NOMO-1 treated with dmso at 0.1 percent for 144 hours (cell line): ENCODE results near the gene PSKH1.
"Not testable (repeated sequence)": the region's sequence is repeated elsewhere in the genome, so short reads cannot be mapped to it uniquely, and the experiment has no call there.

ENCODE experiments used
- DNase-seq: peaks from one replicate; lab custom pipeline; 2025; ENCODE audit not compliant: unreplicated experiment; lab: John Stamatoyannopoulos, UW

PSKH1 gene

GRCh38 chr16:67885976-67886375 is 7.1 kb upstream of the PSKH1 start:
- no peak for DNase-seq

- no peak for DNase-seq
These were observed 6.7 kb upstream of the PSKH1 start for GRCh38 chr16:67886387-67886786.

GRCh38 chr16:67888331-67888730 is 4.7 kb upstream of the PSKH1 start:
- DNase-seq, result no peak

GRCh38 chr16:67892375-67892774 is 679 bp upstream of the PSKH1 start:
- DNase-seq, result no peak

GRCh38 chr16:67893743-67894399 is 817 bp downstream of the PSKH1 start:
- no peak for DNase-seq

GRCh38 chr16:67897231-67897630 is 4.2 kb downstream of the PSKH1 start:
- no peak for DNase-seq

- DNase-seq, result no peak
These were observed 8.7 kb downstream of the PSKH1 start for GRCh38 chr16:67901734-67902133.

GRCh38 chr16:67902831-67903230 is 9.8 kb downstream of the PSKH1 start:
- DNase-seq, result no peak

- DNase-seq, result no peak
These were observed 14.5 kb downstream of the PSKH1 start for GRCh38 chr16:67907397-67908180.

- DNase-seq, result no peak
These were observed 16.1 kb downstream of the PSKH1 start for GRCh38 chr16:67909056-67909742.

GRCh38 chr16:67910158-67910557 is 17.1 kb downstream of the PSKH1 start:
- DNase-seq, result no peak

- DNase-seq, result no peak
These were observed 21.9 kb downstream of the PSKH1 start for GRCh38 chr16:67914758-67915495.

- DNase-seq, result not testable (repeated sequence)
These were observed 22.4 kb downstream of the PSKH1 start for GRCh38 chr16:67915496-67915769.

GRCh38 chr16:67915831-67916723 is 23.0 kb downstream of the PSKH1 start:
- DNase-seq, result no peak

- DNase-seq, result no peak
These were observed 24.2 kb downstream of the PSKH1 start for GRCh38 chr16:67917140-67917851.

GRCh38 chr16:67917852-67918236 is 24.8 kb downstream of the PSKH1 start:
- no peak for DNase-seq

- DNase-seq, result no peak
These were observed 26.7 kb downstream of the PSKH1 start for GRCh38 chr16:67919622-67920221.

GRCh38 chr16:67922221-67922620 is 29.2 kb downstream of the PSKH1 start:
- DNase-seq, result no peak

GRCh38 chr16:67922740-67923139 is 29.7 kb downstream of the PSKH1 start:
- DNase-seq, result no peak
